HEK293 (cell line): ENCODE measurements around the gene FOXP1.

Source experiments
- CTCF ChIA-PET: fragments of 350-600 bp; formaldehyde crosslinking; extraction: SDS; loops from one replicate; lab custom pipeline; 2021; ENCODE audit warnings: antibody characterized with exemption; lab: Yijun Ruan, JAX
- POLR2A ChIA-PET: fragments of 300-600 bp; formaldehyde crosslinking; extraction: SDS; loops from one replicate; lab custom pipeline; 2020; ENCODE audit warnings: antibody characterized with exemption, inconsistent platforms; lab: Yijun Ruan, JAX
- H3K27ac ChIP-seq: fragments of 200-500 bp; sonication (Bioruptor generic); 2 replicates; pipeline ENCODE4 v1.5.1; 2014; ENCODE audit warnings: low read depth, low read length, control low read depth, inconsistent platforms; ENCODE audit errors: extremely low read depth
- H3K36me3 ChIP-seq, 2 experiments: fragments of 200-500 bp in 1 of 2; sonication (Bioruptor generic) in 1 of 2; 1 replicate in 1 of 2; 2 replicates in 1 of 2; pipeline ENCODE4 v1.5.1; 2014 to 2017; ENCODE audit warnings: inconsistent platforms in 2 of 2, low read length in 2 of 2; ENCODE audit not compliant: control insufficient read depth in 2 of 2, insufficient read depth in 1 of 2
- H3K4me1 ChIP-seq: fragments of 200-500 bp; sonication (Bioruptor generic); 2 replicates; pipeline ENCODE4 v1.5.1; 2014; ENCODE audit warnings: mild to moderate bottlenecking, low read length, inconsistent platforms; ENCODE audit not compliant: control insufficient read depth, insufficient read depth
- H3K4me3 ChIP-seq: 2 replicates; pipeline ENCODE4 v1.5.1; 2011; ENCODE audit warnings: low read depth, mild to moderate bottlenecking, control low read depth, low read length, moderate library complexity
- H3K9me3 ChIP-seq: fragments of 200-500 bp; sonication (Bioruptor generic); 2 replicates; pipeline ENCODE4 v1.5.1; 2014; ENCODE audit warnings: low read depth, low read length, inconsistent platforms; ENCODE audit not compliant: control insufficient read depth, insufficient read depth
- ATF2 ChIP-seq: fragments of 450-650 bp; formaldehyde crosslinking; IDR thresholded peaks from 2 replicates; pipeline ENCODE4 v1.5.1; 2016; ENCODE audit warnings: missing biosample characterization, missing genetic modification characterization, low read depth
- GLI4 ChIP-seq: fragments of 450-650 bp; formaldehyde crosslinking; IDR thresholded peaks from 2 replicates; pipeline ENCODE4 v1.5.1; 2016; ENCODE audit warnings: missing biosample characterization, missing genetic modification characterization
- GLIS2 ChIP-seq: fragments of 450-650 bp; formaldehyde crosslinking; IDR thresholded peaks from 2 replicates; pipeline ENCODE4 v1.5.1; 2016; ENCODE audit warnings: missing biosample characterization, missing genetic modification characterization
- ZBTB44 ChIP-seq: fragments of 450-650 bp; IDR thresholded peaks from 2 replicates; pipeline ENCODE4 v1.5.1; 2018; ENCODE audit warnings: missing biosample characterization, mild to moderate bottlenecking, missing genetic modification characterization
- ZFP3 ChIP-seq: fragments of 450-650 bp; formaldehyde crosslinking; IDR thresholded peaks from 2 replicates; pipeline ENCODE4 v1.5.1; 2016; ENCODE audit warnings: low read depth, missing biosample characterization, missing genetic modification characterization
- ZNF10 ChIP-seq: fragments of 450-650 bp; formaldehyde crosslinking; IDR thresholded peaks from 2 replicates; pipeline ENCODE4 v1.5.1; 2017; ENCODE audit warnings: missing biosample characterization, missing genetic modification characterization
- ZNF132 ChIP-seq: fragments of 450-650 bp; formaldehyde crosslinking; IDR thresholded peaks from 2 replicates; pipeline ENCODE4 v1.5.1; 2017; ENCODE audit warnings: missing biosample characterization, missing genetic modification characterization, borderline replicate concordance
- ZNF311 ChIP-seq: fragments of 450-650 bp; formaldehyde crosslinking; IDR thresholded peaks from 2 replicates; pipeline ENCODE4 v1.5.1; 2017; ENCODE audit warnings: missing biosample characterization, missing genetic modification characterization, borderline replicate concordance
- ZNF37A ChIP-seq: fragments of 450-650 bp; IDR thresholded peaks from 2 replicates; pipeline ENCODE4 v1.5.1; 2018; ENCODE audit warnings: missing biosample characterization, missing genetic modification characterization
- ZNF449 ChIP-seq: fragments of 450-650 bp; formaldehyde crosslinking; IDR thresholded peaks from 2 replicates; pipeline ENCODE4 v1.5.1; 2017; ENCODE audit warnings: missing biosample characterization, mild to moderate bottlenecking, missing genetic modification characterization, moderate library complexity
- ZNF513 ChIP-seq: fragments of 450-650 bp; IDR thresholded peaks from 2 replicates; pipeline ENCODE4 v1.5.1; 2018; ENCODE audit warnings: missing biosample characterization, missing genetic modification characterization
- ZNF521 ChIP-seq: fragments of 450-650 bp; formaldehyde crosslinking; IDR thresholded peaks from 2 replicates; pipeline ENCODE4 v1.5.1; 2017; ENCODE audit warnings: missing biosample characterization, mild to moderate bottlenecking, missing genetic modification characterization
- ZNF621 ChIP-seq: fragments of 450-650 bp; formaldehyde crosslinking; IDR thresholded peaks from 2 replicates; pipeline ENCODE4 v1.5.1; 2017; ENCODE audit warnings: missing biosample characterization, missing genetic modification characterization
- ZNF664 ChIP-seq: fragments of 450-650 bp; formaldehyde crosslinking; IDR thresholded peaks from 2 replicates; pipeline ENCODE4 v1.5.1; 2016; ENCODE audit warnings: missing biosample characterization, missing genetic modification characterization
- ZNF768 ChIP-seq: fragments of 450-650 bp; formaldehyde crosslinking; IDR thresholded peaks from 2 replicates; pipeline ENCODE4 v1.5.1; 2018; ENCODE audit warnings: missing biosample characterization, mild to moderate bottlenecking, missing genetic modification characterization
- ZNF830 ChIP-seq: fragments of 450-650 bp; IDR thresholded peaks from 2 replicates; pipeline ENCODE4 v1.5.0; 2018; ENCODE audit warnings: missing biosample characterization, missing genetic modification characterization, low read depth, mild to moderate bottlenecking, moderate library complexity
- ZNF837 ChIP-seq: fragments of 450-650 bp; formaldehyde crosslinking; IDR thresholded peaks from 2 replicates; pipeline ENCODE4 v1.5.1; 2016; ENCODE audit warnings: missing biosample characterization, missing genetic modification characterization
- TF ChIP-seq, protein P1 (sequence below): fragments of 450-650 bp; formaldehyde crosslinking; IDR thresholded peaks from 2 replicates; pipeline ENCODE4 v1.5.1; 2016; ENCODE audit warnings: missing biosample characterization, missing genetic modification characterization, low read depth
- TF ChIP-seq, protein P2 (sequence below): fragments of 450-650 bp; formaldehyde crosslinking; IDR thresholded peaks from 2 replicates; pipeline ENCODE4 v1.5.1; 2017; ENCODE audit warnings: missing biosample characterization, missing genetic modification characterization

The FOXP1 gene

GRCh38 chr3:71254281-71255057, 329.1 kb downstream of the FOXP1 start:
- Histone ChIP-seq H3K4me1 (peaks cover 4% of the 10 kb centered on the region; the same call in 1 of the 2 replicates), H3K36me3 (no peaks in the 10 kb centered on the region), H3K27ac (no peak overlapping the region), H3K4me3 (no peak overlapping the region), H3K9me3 (no peaks in the 10 kb centered on the region)
- POLR2A ChIA-PET, result no interaction called here
- TF ChIP-seq ZBTB44 (no peak), ZNF621 (tag by site-specific recombination) (no peak), ZNF37A (tag by site-specific recombination) (no peak), ZNF830 (tag by site-specific recombination) (no peak), GLI4 (tag by site-specific recombination) (no peak), ZNF664 (no peak), ZNF521 (tag by site-specific recombination) (no peak), ZNF449 (no peak), ZNF837 (tag by site-specific recombination) (no peak), ZFP3 (tag by site-specific recombination) (no peak), ATF2 (tag by site-specific recombination) (no peak), GLIS2 (tag by site-specific recombination) (no peak), ZNF311 (tag by site-specific recombination) (no peak), ZNF10 (tag by site-specific recombination) (no peak)
- TF ChIP-seq, protein P1, sequence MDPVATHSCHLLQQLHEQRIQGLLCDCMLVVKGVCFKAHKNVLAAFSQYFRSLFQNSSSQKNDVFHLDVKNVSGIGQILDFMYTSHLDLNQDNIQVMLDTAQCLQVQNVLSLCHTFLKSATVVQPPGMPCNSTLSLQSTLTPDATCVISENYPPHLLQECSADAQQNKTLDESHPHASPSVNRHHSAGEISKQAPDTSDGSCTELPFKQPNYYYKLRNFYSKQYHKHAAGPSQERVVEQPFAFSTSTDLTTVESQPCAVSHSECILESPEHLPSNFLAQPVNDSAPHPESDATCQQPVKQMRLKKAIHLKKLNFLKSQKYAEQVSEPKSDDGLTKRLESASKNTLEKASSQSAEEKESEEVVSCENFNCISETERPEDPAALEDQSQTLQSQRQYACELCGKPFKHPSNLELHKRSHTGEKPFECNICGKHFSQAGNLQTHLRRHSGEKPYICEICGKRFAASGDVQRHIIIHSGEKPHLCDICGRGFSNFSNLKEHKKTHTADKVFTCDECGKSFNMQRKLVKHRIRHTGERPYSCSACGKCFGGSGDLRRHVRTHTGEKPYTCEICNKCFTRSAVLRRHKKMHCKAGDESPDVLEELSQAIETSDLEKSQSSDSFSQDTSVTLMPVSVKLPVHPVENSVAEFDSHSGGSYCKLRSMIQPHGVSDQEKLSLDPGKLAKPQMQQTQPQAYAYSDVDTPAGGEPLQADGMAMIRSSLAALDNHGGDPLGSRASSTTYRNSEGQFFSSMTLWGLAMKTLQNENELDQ, result no peak
- TF ChIP-seq, protein P2, sequence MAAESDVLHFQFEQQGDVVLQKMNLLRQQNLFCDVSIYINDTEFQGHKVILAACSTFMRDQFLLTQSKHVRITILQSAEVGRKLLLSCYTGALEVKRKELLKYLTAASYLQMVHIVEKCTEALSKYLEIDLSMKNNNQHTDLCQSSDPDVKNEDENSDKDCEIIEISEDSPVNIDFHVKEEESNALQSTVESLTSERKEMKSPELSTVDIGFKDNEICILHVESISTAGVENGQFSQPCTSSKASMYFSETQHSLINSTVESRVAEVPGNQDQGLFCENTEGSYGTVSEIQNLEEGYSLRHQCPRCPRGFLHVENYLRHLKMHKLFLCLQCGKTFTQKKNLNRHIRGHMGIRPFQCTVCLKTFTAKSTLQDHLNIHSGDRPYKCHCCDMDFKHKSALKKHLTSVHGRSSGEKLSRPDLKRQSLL (tag by site-specific recombination), result no peak
- CTCF ChIA-PET, result interaction anchor here (0.6 kb wide), 1 partner anchor 41 kb away, joined by 3 read pairs; no protein-coding TSS in a partner anchor

- Histone ChIP-seq H3K4me3 (no peak overlapping the region), H3K9me3 (no peaks in the 10 kb centered on the region)
- POLR2A ChIA-PET, result no interaction called here
- TF ChIP-seq ZNF132 (tag by site-specific recombination) (no peak), ZNF768 (0 out of 2 replicates have a peak, but pooled peaks have one; percentile 50), ZNF513 (tag by site-specific recombination) (peak; percentile 46; the same call in 1 of the 2 replicates)
- TF ChIP-seq, all 188 proteins: peak for 2
- H3K4me1 ChIP-seq, result no peaks in the 10 kb centered on the region
- no peaks in the 10 kb centered on the region for H3K36me3 ChIP-seq
- no peak overlapping the region for H3K27ac ChIP-seq
- CTCF ChIA-PET, result no interaction called here
Measured at GRCh38 chr3:71253169-71253568, 330.4 kb downstream of the FOXP1 start.
